Lower lobe of right lung (tissue), 2 donors: Measurements from ENCODE around the gene SLC16A6. TPM values are rescaled to one million over a fixed set of nuclear protein-coding genes. Genes with fewer than 3 reads are reported as not detected.
"Not testable (repeated sequence)": the region's sequence is repeated elsewhere in the genome, so short reads cannot be mapped to it uniquely, and the experiment has no call there.

Source experiments
- ATAC-seq, 2 donors: fragments of 200-7000 bp; cut with Tn5 transposase; one replicate each; pipeline ENCODE4 v1.9.1; 2020 to 2022; ENCODE audit warnings: mild to moderate bottlenecking in 2 of 2, moderate library complexity in 2 of 2
- DNase-seq: peaks from one replicate; pipeline ENCODE4 v3.0.0-alpha.2; 2020
- H3K27ac ChIP-seq: fragments of 200-600 bp; one replicate; pipeline ENCODE4 v1.8.0; 2022
- H3K27me3 ChIP-seq: fragments of 200-600 bp; one replicate; pipeline ENCODE4 v1.8.0; 2022; ENCODE audit warnings: low read depth
- H3K36me3 ChIP-seq: fragments of 200-600 bp; one replicate; pipeline ENCODE4 v1.8.0; 2022; ENCODE audit warnings: mild to moderate bottlenecking
- H3K4me1 ChIP-seq: fragments of 200-600 bp; one replicate; pipeline ENCODE4 v1.8.0; 2022
- H3K4me3 ChIP-seq: fragments of 200-600 bp; one replicate; pipeline ENCODE4 v1.8.0; 2022; ENCODE audit warnings: mild to moderate bottlenecking
- H3K9me3 ChIP-seq: fragments of 200-600 bp; one replicate; pipeline ENCODE4 v1.8.0; 2022
- CTCF ChIP-seq: fragments of 200-600 bp; IDR thresholded peaks from one replicate; pipeline ENCODE4 v1.8.0; 2022; ENCODE audit warnings: antibody characterized with exemption, mild to moderate bottlenecking
- intact Hi-C: fragments of 100-400 bp; cut with DNase I; formaldehyde crosslinking; loops from one replicate; pipeline ENCODE4 v1.11.0; 2022
- total RNA-seq: library from RNA; stranded (reverse); fragmentation: NEBNext Ultra II Directional; extraction: Animal tissue kit (Norgen Biotek cat#: 25700); gene quantifications from one replicate; pipeline ENCODE4 v1.2.1, GENCODE V29; 2021
- donor health status: DM: no; HTN: yes; CAD: no; lungs with severe emphysema.

The SLC16A6 gene
- total RNA-seq, 1 donor from 2014 or later, result 7.5 TPM

- no peak overlapping the region for H3K4me3 ChIP-seq
- no peaks in the 10 kb centered on the region for H3K36me3 ChIP-seq
- intact Hi-C loops, result no loop called here
- no peaks in the 10 kb centered on the region for H3K4me1 ChIP-seq
- no peak for TF ChIP-seq CTCF
- ATAC-seq, result no peak
- no peaks in the 10 kb centered on the region for H3K27me3 ChIP-seq
- DNase-seq, result no peak
- H3K27ac ChIP-seq, result no peak overlapping the region
- no peaks in the 10 kb centered on the region for H3K9me3 ChIP-seq
Measured at GRCh38 chr17:68222606-68223005, 68.3 kb downstream of the SLC16A6 start.

- Histone ChIP-seq H3K27me3 (no peaks in the 10 kb centered on the region), H3K27ac (no peak overlapping the region), H3K4me3 (no peak overlapping the region), H3K36me3 (no peaks in the 10 kb centered on the region), H3K4me1 (no peaks in the 10 kb centered on the region), H3K9me3 (no peaks in the 10 kb centered on the region)
- intact Hi-C loops, result no loop called here
- DNase-seq (no peak), ATAC-seq (no peak)
- no peak for TF ChIP-seq CTCF
Measured at GRCh38 chr17:68221786-68222185, 69.1 kb downstream of the SLC16A6 start.

- H3K4me1 ChIP-seq, ATAC-seq, H3K36me3 ChIP-seq, H3K27ac ChIP-seq, H3K9me3 ChIP-seq, DNase-seq, H3K4me3 ChIP-seq, intact Hi-C loops, H3K27me3 ChIP-seq: not testable (repeated sequence)
Measured at GRCh38 chr17:68220786-68221185, 70.1 kb downstream of the SLC16A6 start.

GRCh38 chr17:68220186-68220585, 70.7 kb downstream of the SLC16A6 start:
- intact Hi-C loops, H3K27ac ChIP-seq, H3K27me3 ChIP-seq, H3K4me1 ChIP-seq, H3K36me3 ChIP-seq, H3K9me3 ChIP-seq, DNase-seq, H3K4me3 ChIP-seq, ATAC-seq: not testable (repeated sequence)

GRCh38 chr17:68219429-68219828, 71.5 kb downstream of the SLC16A6 start:
- H3K9me3 ChIP-seq, ATAC-seq, H3K4me1 ChIP-seq, H3K4me3 ChIP-seq, intact Hi-C loops, H3K36me3 ChIP-seq, DNase-seq, H3K27me3 ChIP-seq, H3K27ac ChIP-seq: not testable (repeated sequence)

Other genes starting within 250 kb of the SLC16A6 start
- 55.9 TPM for gene AMZ2, start 43.1 kb downstream of the SLC16A6 start, total RNA-seq
- 4.2 TPM for gene ARSG, start 368 bp upstream of the SLC16A6 start, total RNA-seq
- 37.5 TPM for gene WIPI1, start 166.4 kb upstream of the SLC16A6 start, total RNA-seq
- gene PRKAR1A, start 221.3 kb upstream of the SLC16A6 start, total RNA-seq, result 374 TPM